ENCODE results near the gene NUCKS1. TPM values are rescaled to one million over a fixed set of nuclear protein-coding genes. Genes with fewer than 3 reads are reported as not detected.

NUCKS1 gene
- total RNA-seq, 1 experiment from 2014 or later, result 237 TPM

GRCh38 chr1:205670611-205671430 is 79.2 kb downstream of the NUCKS1 start:
- BruUV-seq (replicated peaks), result no TSS peak
- POLR2A ChIA-PET, result interaction anchor here (1.1 kb wide), 1 partner anchor 12 kb away, joined by 3 read pairs; no protein-coding TSS in a partner anchor
- CTCF ChIA-PET, result interaction anchor here (0.9 to 4.8 kb wide), 3 partner anchors 10 to 40 kb away, joined by 3 to 39 read pairs (median 4); partner anchors contain the start of gene SLC45A3
- RAD21 ChIA-PET (ENCODE audit: low non-redundant PET in 1 of 2, low total read pairs in 2 of 2, uncharacterized antibody in 2 of 2, unreplicated experiment in 2 of 2), result no interaction called here
- TF ChIP-seq EGR1 (IDR thresholded peaks at IDR 0.05; ENCODE audit: low read depth), result no peak
- TF ChIP-seq CTCF (IDR thresholded peaks at IDR 0.05 in 2 of 3, conservative IDR thresholded peaks at IDR 0.05 in 1 of 3; ENCODE audit: borderline replicate concordance in 1 of 3, insufficient read depth in 1 of 3, low read depth in 2 of 3, low read length in 2 of 3), result no peak
- no peak for TF ChIP-seq ELF1 (IDR thresholded peaks at IDR 0.05; ENCODE audit: borderline replicate concordance, low read depth)
- TF ChIP-seq FOSL1 (IDR thresholded peaks at IDR 0.05; ENCODE audit: low read depth), result no peak
- TF ChIP-seq ATF3 (IDR thresholded peaks at IDR 0.05), result no peak
- no peak for TF ChIP-seq MAX (IDR thresholded peaks at IDR 0.05)
- no peak for TF ChIP-seq EZH2phosphoT487 (IDR thresholded peaks at IDR 0.05; ENCODE audit: borderline replicate concordance)
- TF ChIP-seq RAD21 (IDR thresholded peaks at IDR 0.05; ENCODE audit: low read depth), result no peak
- no peak for TF ChIP-seq EZH2 (IDR thresholded peaks at IDR 0.05)
- TF ChIP-seq TCF7L2 (IDR thresholded peaks at IDR 0.05; ENCODE audit: borderline replicate concordance, extremely low read depth, insufficient read depth, insufficient read length), result no peak
- no peak for TF ChIP-seq POLR2A (IDR thresholded peaks at IDR 0.05; ENCODE audit: borderline replicate concordance, extremely low read depth, insufficient read depth, insufficient read length)
- no peak for TF ChIP-seq CEBPB (IDR thresholded peaks at IDR 0.05; ENCODE audit: low read depth)
- TF ChIP-seq SP1 (IDR thresholded peaks at IDR 0.05; ENCODE audit: low read depth), result no peak
- Histone ChIP-seq H3K27me3 (ENCODE audit: insufficient read depth, low read length) (no peaks in the 10 kb centered on the region), H3K4me3 (replicated peaks in 1 of 2; ENCODE audit: low read depth in 1 of 2, low read length in 2 of 2) (no peak overlapping the region), H3K9me2 (ENCODE audit: insufficient read depth) (no peaks in the 10 kb centered on the region), H3K4me2 (ENCODE audit: low read length) (peak overlapping the region; percentile 66), H3K9me3 (ENCODE audit: control insufficient read depth in 1 of 2, insufficient read depth in 1 of 2, low read depth in 1 of 2, low read length in 2 of 2) (no peaks in the 10 kb centered on the region), H3K79me2 (ENCODE audit: insufficient read depth, low read length) (peaks cover 13% of the 10 kb centered on the region; the same call in 1 of the 2 replicates), H3K36me3 (ENCODE audit: control insufficient read depth in 1 of 2, insufficient read depth in 2 of 2, low read length in 2 of 2) (no peaks in the 10 kb centered on the region), H2AFZ (ENCODE audit: low read depth, low read length, poor library complexity, severe bottlenecking) (no peak overlapping the region), H3K9ac (ENCODE audit: low read length) (0 out of 2 replicates have a peak overlapping the region, but pooled peaks have one; percentile 17), H4K20me1 (ENCODE audit: insufficient read depth) (no peaks in the 10 kb centered on the region), H3K27ac (ENCODE audit: low read depth, low read length) (no peak overlapping the region; the same call in 1 of the 2 replicates), H3K4me1 (ENCODE audit: control insufficient read depth in 1 of 2, insufficient read depth in 2 of 2, low read length in 2 of 2) (peaks cover 32 to 71% of the 10 kb centered on the region in 2 experiments)
- ATAC-seq (no peak), DNase-seq (ENCODE audit: low read depth, low spot score) (no peak)
- intact Hi-C loops (cut with micrococcal nuclease), result no loop called here
